Activated naive CD4-positive, alpha-beta T cell treated with Interleukin-2 at 50 U/mL for 16 hours (primary cell): ENCODE measurements around the gene KIF26B.

Experiments
- DNase-seq: peaks from one replicate; pipeline ENCODE4 v3.0.0-alpha.2; 2020

KIF26B gene

GRCh38 chr1:245173446-245174211, 18.8 kb downstream of the KIF26B start:
- DNase-seq = no peak

GRCh38 chr1:245177071-245177900, 22.5 kb downstream of the KIF26B start:
- no peak for DNase-seq

- no peak for DNase-seq
Measured at GRCh38 chr1:245179706-245180105, 24.9 kb downstream of the KIF26B start.

- DNase-seq = no peak
Measured at GRCh38 chr1:245180496-245181157, 25.8 kb downstream of the KIF26B start.

- DNase-seq = no peak
Measured at GRCh38 chr1:245181158-245181517, 26.4 kb downstream of the KIF26B start.

- DNase-seq = no peak
Measured at GRCh38 chr1:245182028-245182427, 27.2 kb downstream of the KIF26B start.

- no peak for DNase-seq
Measured at GRCh38 chr1:245183429-245183828, 28.6 kb downstream of the KIF26B start.

- DNase-seq = no peak
Measured at GRCh38 chr1:245184779-245185178, 30.0 kb downstream of the KIF26B start.

- DNase-seq = no peak
Measured at GRCh38 chr1:245188403-245188802, 33.6 kb downstream of the KIF26B start.

GRCh38 chr1:245195398-245195797, 40.6 kb downstream of the KIF26B start:
- DNase-seq = no peak

- no peak for DNase-seq
Measured at GRCh38 chr1:245197121-245197520, 42.3 kb downstream of the KIF26B start.

- DNase-seq = no peak
Measured at GRCh38 chr1:245197911-245198379, 43.2 kb downstream of the KIF26B start.

- no peak for DNase-seq
Measured at GRCh38 chr1:245198748-245199516, 44.1 kb downstream of the KIF26B start.

- no peak for DNase-seq
Measured at GRCh38 chr1:245200146-245200545, 45.4 kb downstream of the KIF26B start.

- no peak for DNase-seq
Measured at GRCh38 chr1:245201201-245201600, 46.4 kb downstream of the KIF26B start.

- no peak for DNase-seq
Measured at GRCh38 chr1:245201827-245202226, 47.0 kb downstream of the KIF26B start.

GRCh38 chr1:245205396-245205795, 50.6 kb downstream of the KIF26B start:
- no peak for DNase-seq

GRCh38 chr1:245205864-245206263, 51.1 kb downstream of the KIF26B start:
- DNase-seq = no peak

GRCh38 chr1:245207056-245207638, 52.4 kb downstream of the KIF26B start:
- no peak for DNase-seq

GRCh38 chr1:245207801-245208200, 53.0 kb downstream of the KIF26B start:
- DNase-seq = no peak

- no peak for DNase-seq
Measured at GRCh38 chr1:245209658-245210435, 55.1 kb downstream of the KIF26B start.
